ENCODE results near the gene COL1A1. TPM values are rescaled to one million over a fixed set of nuclear protein-coding genes. Genes with fewer than 3 reads are reported as not detected.

The COL1A1 gene
- polyA plus RNA-seq, 1 of the 3 experiments (the other 2 are of a cell fraction) = 1,461 TPM

DNA sequence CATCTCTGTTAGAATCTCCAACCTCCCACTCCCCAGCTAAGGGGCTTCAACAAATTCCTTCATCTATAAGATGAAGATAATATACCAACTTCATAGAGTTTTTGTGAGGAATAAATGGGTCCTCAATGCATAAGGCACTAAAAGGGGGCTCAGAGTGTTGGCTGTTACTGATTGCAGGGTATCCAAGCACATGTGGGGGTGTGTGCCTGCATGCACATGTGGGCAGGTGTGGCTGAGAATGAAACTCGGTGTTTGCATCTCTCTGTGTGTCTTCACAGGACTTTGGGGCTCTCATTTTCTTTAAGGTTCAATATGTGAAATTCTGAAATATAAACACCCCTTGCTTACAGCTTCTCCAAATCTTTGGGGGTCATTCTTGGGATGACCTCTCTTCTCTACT lies 46.8 kb downstream of the COL1A1 start:
- WGBS (ENCODE audit: low lambda C conversion rate) = 82% methylated on average over 1 of the region's 1 CpG
- Histone ChIP-seq H4K20me1 (ENCODE audit: insufficient read depth) (no peaks in the 10 kb centered on the region; the same call in 1 of the 2 replicates), H3K4me1 (ENCODE audit: control insufficient read depth in 1 of 2, insufficient read depth in 2 of 2, low read depth in 1 of 2, low read length in 1 of 2) (peaks cover 23 to 34% of the 10 kb centered on the region in 2 experiments; a peak in 3 of 4 replicates), H3K9me3 (no peaks in the 10 kb centered on the region), H3K9me2 (no peaks in the 10 kb centered on the region), H3F3A (replicated peaks; ENCODE audit: insufficient read depth) (peaks cover 24% of the 10 kb centered on the region), H3K4me3 (ENCODE audit: low read depth in 2 of 2, low read length in 1 of 2) (no peak overlapping the region), H3K4me2 (peak overlapping the region; percentile 36; the same call in 1 of the 2 replicates), H3K27me3 (ENCODE audit: insufficient read depth) (no peaks in the 10 kb centered on the region), H3K9ac (no peak overlapping the region), H2AFZ (ENCODE audit: low read depth) (peak overlapping the region; percentile 44), H3K79me2 (ENCODE audit: insufficient read depth) (peaks cover 12% of the 10 kb centered on the region), H3K36me3 (replicated peaks in 1 of 2; ENCODE audit: control insufficient read depth in 1 of 2, insufficient read depth in 2 of 2, low read length in 1 of 2) (no peaks in the 10 kb centered on the region), H3K27ac (ENCODE audit: low read depth in 2 of 2, low read length in 1 of 2) (peak overlapping the region in 1 of 2 experiments; percentile 63; a peak in 2 of 4 replicates)
- ChIA-PET CTCF (interaction anchor here (1.3 to 12.8 kb wide), 7 partner anchors 9 to 60 kb away, joined by 4 to 169 read pairs (median 12); partner anchors contain the start of gene COL1A1), POLR2A (no interaction called here)
- no peak for DNase-seq
- TF ChIP-seq MXI1 (IDR thresholded peaks at IDR 0.05; ENCODE audit: low read depth, low read length) (no peak), USF2 (IDR thresholded peaks at IDR 0.05; ENCODE audit: borderline replicate concordance, low read depth, low read length) (no peak), FOXM1 (IDR thresholded peaks at IDR 0.05; ENCODE audit: low read depth) (no peak), TCF12 (IDR thresholded peaks at IDR 0.05) (no peak), MEF2A (IDR thresholded peaks at IDR 0.05; ENCODE audit: borderline replicate concordance, low read depth) (no peak), MAX (IDR thresholded peaks at IDR 0.05; ENCODE audit: low read depth) (no peak), JUND (IDR thresholded peaks at IDR 0.05) (no peak), SIN3A (IDR thresholded peaks at IDR 0.05; ENCODE audit: borderline replicate concordance, low read depth, low read length) (no peak), EZH2phosphoT487 (IDR thresholded peaks at IDR 0.05; ENCODE audit: borderline replicate concordance, low read depth) (no peak), GATA2 (CRISPR knock-in tag; IDR thresholded peaks at IDR 0.05) (no peak), POLR2AphosphoS5 (IDR thresholded peaks at IDR 0.05; ENCODE audit: low read depth, low read length) (no peak), ELF1 (IDR thresholded peaks at IDR 0.05) (no peak), GABPA (IDR thresholded peaks at IDR 0.05; ENCODE audit: low read depth) (no peak), CHD2 (IDR thresholded peaks at IDR 0.05; ENCODE audit: low read length, partially characterized antibody) (no peak), SMC3 (IDR thresholded peaks at IDR 0.05; ENCODE audit: low read depth, low read length) (no peak)
- TF ChIP-seq, protein P1, sequence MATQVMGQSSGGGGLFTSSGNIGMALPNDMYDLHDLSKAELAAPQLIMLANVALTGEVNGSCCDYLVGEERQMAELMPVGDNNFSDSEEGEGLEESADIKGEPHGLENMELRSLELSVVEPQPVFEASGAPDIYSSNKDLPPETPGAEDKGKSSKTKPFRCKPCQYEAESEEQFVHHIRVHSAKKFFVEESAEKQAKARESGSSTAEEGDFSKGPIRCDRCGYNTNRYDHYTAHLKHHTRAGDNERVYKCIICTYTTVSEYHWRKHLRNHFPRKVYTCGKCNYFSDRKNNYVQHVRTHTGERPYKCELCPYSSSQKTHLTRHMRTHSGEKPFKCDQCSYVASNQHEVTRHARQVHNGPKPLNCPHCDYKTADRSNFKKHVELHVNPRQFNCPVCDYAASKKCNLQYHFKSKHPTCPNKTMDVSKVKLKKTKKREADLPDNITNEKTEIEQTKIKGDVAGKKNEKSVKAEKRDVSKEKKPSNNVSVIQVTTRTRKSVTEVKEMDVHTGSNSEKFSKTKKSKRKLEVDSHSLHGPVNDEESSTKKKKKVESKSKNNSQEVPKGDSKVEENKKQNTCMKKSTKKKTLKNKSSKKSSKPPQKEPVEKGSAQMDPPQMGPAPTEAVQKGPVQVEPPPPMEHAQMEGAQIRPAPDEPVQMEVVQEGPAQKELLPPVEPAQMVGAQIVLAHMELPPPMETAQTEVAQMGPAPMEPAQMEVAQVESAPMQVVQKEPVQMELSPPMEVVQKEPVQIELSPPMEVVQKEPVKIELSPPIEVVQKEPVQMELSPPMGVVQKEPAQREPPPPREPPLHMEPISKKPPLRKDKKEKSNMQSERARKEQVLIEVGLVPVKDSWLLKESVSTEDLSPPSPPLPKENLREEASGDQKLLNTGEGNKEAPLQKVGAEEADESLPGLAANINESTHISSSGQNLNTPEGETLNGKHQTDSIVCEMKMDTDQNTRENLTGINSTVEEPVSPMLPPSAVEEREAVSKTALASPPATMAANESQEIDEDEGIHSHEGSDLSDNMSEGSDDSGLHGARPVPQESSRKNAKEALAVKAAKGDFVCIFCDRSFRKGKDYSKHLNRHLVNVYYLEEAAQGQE (IDR thresholded peaks at IDR 0.05; ENCODE audit: low read depth, low read length) = no peak
